Activated CD8-positive, alpha-beta memory T cell treated with anti-CD3 and anti-CD28 coated beads for 48 hours (primary cell): ENCODE data around the gene ERAP2.
"Not testable (repeated sequence)": the region's sequence is repeated elsewhere in the genome, so short reads cannot be mapped to it uniquely, and the experiment has no call there.

Experiments used
- DNase-seq, 3 experiments: peaks; one replicate each; pipeline ENCODE4 v3.0.0-alpha.2; 2020; ENCODE audit warnings: low read depth in 2 of 3, low spot score in 2 of 3

The ERAP2 gene

DNA sequence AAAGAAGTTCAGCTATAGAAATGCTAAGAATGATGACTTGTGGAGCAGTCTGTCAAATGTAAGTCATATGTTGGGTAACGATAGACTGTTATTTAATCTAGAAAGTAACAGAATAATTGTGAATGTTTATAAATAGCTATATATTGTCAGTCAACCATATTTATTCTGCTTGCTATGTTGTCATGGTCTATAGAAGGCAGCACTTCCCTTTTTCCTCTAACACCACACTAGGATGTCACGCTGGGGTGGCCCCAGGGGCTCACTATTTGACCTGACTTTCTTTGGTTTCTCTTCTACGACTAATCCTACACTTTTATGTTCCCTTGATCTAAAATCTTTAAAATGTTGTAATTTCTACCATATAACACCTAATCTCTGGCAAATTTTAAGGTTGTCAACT, 20.5 kb downstream of the ERAP2 start:
- no peak for DNase-seq

DNA sequence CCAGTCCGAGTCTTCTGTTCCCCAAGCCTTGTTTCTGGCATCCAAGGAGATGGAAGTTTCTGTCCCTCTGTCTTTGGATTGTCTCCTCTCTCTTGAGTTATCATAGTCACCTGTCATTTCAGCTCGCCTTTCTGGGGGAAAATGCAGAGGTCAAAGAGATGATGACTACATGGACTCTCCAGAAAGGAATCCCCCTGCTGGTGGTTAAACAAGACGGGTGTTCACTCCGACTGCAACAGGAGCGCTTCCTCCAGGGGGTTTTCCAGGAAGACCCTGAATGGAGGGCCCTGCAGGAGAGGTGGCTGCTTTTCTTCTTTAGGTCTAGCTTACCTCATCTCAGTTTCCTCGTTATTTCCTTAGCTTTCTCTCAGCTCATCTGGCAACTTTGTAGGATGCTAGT, 25.1 kb downstream of the ERAP2 start:
- no peak for DNase-seq

DNA sequence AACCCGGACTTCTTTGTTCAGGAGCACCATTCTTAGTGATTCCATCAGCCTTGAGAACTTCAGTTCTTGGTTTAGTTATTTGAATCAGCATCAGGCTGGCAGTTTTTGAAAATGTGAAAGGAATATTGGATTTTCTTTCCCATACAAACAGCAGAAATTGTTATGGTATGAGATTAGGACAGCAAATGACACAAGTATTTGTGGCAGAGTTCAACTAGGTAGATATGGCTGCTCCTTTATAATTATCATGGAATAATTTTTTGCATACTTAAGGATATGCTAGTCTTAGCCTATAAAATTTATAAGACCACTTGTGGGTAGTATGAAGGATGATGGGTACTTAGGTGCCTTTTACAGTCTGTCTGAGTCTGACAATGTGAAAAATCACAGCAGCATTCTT, 25.5 kb downstream of the ERAP2 start:
- DNase-seq, result no peak

DNA sequence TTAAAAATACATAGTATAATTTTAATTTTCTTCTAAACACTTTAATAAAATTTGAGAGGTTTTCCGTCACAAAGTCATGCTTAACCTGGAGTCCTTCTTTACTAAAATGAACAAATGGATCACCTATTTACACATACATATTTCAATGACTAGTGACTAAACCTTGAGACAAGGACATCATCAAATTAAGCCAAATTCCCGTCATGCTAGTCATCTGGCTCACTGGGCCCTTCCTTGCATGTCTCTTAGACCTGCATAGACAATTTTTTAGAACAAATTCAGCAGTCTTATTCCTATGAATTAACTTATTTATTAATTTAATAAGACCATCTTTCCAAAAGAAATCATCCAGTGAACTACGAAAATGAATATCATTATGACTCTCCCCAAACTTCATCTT, 26.6 kb downstream of the ERAP2 start:
- no peak for DNase-seq

DNA sequence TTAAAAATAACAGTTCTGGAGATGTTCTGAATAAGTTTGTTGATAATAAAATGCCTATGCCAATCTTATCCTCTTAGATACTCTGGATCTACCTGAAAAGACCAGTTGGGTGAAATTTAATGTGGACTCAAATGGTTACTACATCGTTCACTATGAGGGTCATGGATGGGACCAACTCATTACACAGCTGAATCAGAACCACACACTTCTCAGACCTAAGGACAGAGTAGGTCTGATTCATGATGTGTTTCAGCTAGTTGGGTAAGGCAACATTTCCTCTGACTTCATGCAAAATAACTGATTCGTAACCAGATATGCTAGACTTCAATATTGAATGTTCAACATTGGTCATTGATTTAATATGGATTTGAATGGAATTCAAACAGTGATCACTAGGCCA, 27.0 kb downstream of the ERAP2 start:
- no peak for DNase-seq

DNA sequence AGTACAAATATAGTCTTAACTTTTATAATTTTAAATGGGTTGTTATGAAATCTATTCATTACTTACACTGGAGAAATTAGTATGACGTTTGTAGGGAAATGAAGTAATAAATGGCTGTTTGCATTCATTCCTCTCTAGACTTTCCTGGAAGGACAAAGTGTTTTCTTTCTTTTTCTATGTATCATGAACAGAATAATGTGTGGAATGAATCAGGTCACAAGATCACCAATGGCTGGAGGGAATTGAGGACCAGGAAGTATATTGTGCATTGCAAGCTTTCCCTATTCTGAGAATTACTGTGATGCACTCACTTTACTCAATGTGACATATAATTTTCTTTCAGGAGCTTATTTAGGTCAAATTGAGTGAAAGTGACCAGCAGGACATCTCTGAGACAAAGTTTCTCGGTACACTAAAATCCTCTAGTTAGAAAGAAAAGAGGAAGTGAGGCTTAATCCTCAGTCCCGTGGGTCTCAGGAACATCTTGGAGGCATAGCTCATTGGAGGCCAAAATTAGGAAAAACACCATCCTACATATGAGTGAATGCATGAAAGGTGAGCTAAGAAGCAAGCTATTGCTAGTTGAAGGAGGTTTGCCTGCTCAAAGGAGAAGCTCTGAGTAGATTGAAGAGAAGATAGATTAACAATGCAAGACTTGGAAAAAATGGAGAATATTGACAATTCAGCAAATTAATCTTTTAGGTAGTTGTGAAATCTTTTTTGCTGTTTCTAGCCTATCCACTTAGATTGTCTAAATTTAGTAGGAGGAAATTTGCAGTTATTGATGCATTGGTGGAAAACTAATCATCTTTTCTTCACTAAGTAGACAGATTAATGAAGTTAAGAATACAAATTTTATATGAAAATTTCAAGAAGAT, 28.0 kb downstream of the ERAP2 start:
- no peak for DNase-seq

DNA sequence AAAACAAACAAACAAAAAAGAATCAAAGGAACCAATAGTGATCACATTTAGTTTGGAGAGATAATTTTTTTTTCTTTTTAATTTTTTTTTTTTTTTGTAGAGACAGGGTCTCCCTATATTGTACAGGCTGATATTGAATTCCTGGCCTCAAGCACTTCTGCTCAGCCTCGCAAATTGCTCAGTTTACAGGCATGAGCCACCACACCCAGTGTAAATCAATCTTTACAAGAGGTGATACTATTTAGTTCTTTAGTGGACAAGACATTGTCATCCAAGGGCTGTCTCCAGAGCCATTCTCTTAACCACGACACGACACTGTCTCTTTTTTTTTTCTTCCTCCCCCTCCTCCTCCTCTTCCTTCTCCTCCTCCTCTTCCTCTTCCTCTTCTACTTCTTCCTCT, 29.6 kb downstream of the ERAP2 start:
- DNase-seq, result no peak

DNA sequence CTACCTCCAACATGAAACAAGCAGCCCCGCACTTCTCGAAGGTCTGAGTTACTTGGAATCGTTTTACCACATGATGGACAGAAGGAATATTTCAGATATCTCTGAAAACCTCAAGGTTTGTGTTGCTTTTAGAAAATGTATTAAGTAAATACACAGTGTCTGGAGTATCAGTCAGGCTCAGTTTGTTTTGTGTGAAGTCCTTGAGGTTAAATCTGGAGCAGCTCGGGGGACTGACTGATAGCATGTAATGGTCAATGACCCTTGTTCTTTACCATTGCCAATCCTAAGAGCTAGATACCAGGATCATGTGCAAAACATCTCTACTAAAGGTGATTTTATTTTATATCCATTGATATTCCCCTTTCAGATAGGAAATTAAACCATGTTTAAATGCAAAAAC, 32.7 kb downstream of the ERAP2 start:
- DNase-seq, result no peak

DNA sequence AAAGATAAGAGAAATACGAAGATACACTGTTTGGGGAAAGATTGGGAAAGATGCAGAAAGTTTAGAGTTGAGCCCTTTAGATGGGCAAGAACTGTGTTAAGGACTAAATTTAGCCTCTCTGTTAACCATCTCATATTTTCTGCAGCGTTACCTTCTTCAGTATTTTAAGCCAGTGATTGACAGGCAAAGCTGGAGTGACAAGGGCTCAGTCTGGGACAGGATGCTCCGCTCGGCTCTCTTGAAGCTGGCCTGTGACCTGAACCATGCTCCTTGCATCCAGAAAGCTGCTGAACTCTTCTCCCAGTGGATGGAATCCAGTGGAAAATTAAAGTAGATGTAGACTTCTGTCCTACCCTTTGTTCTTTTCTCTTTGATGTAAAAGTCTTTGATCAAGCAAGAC, 33.1 kb downstream of the ERAP2 start:
- no peak for DNase-seq

- DNase-seq, result no peak
Measured at GRCh38 chr5:96911139-96911538, 34.8 kb downstream of the ERAP2 start.

GRCh38 chr5:96913233-96913632, 36.9 kb downstream of the ERAP2 start:
- no peak for DNase-seq

DNA sequence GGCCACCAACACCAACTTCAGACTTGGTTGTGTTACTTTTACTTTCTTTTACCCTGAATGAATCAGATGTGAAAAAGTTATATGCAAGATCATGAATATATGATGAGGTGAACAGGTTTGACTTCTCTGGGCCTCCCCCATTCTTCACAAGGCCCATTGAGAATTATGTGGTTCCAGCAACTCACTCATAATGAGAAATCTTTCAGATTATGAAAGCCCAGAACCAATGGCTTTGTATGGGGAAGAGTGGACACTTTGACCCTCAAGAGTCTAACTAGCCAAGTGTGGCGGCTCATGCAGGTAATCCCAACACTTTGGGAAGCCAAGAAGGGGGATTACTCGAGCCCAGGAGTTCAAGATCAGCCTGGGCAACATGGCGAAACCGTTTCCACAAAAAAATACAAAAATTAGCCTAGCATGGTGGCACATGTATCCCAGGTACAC, 43.5 kb downstream of the ERAP2 start:
- DNase-seq, result no peak

DNA sequence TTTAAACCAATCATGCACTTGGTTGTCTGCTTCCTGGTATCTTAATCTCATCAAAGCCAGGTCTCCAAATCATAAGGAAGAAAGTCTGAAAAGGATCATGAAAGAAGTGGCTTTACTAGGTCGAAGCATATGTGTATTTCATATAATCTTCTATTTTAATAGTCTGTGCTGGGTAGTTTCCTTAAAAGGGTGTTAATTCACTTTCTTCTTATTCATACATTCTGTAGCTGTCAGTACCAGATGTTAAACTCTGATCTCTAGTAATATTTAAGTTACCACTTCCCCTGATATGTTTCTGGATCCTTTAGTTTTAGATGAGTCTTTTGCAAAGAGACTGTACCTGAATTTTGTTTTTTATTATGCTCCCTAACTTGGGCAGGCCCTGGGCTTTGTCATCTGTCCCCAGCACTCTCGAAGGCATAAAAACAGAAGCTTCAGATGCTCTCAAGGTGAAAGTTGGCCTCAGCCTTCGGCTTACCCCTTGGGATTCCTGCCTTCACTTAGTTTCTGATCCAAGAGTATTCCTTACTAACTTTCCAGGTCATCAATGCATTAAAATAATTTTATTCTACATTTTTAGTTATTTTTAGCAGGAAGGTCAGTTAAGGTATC, 44.5 kb downstream of the ERAP2 start:
- no peak for DNase-seq

DNA sequence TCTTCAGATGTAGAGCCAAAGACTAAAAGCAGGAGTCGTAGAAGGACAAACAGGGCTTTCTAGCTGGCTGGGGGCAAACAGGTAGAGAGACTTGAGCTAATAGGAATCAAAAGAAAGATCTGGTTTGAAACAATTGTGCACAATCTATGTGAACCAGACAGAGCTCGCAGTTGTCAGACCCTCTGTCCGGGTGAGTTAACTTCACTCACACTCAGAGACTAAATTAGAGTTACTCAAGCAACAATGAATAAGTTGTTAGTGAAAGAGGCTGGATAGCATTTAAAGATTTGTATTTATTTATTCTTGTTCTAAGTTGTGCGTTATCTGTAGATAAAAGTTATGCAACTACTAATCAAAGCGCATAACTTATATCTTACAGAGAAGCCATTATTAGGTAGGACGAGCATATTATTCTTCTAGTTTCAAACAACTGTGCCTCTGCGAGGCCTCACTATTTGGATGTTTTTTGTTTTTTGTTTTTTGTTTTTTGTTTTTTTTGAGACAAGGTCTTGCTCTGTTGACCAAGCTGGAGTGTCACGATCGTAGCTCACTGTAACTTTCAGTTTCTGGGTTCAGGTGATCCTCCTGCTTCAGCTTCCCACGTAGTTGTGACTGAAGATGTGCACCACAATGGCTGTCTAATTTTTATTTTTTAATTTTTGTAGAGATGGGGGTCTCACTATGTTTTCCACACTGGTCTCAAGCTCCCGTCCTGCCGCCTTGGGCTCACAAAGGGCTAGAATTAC, 46.4 kb downstream of the ERAP2 start:
- no peak for DNase-seq

DNA sequence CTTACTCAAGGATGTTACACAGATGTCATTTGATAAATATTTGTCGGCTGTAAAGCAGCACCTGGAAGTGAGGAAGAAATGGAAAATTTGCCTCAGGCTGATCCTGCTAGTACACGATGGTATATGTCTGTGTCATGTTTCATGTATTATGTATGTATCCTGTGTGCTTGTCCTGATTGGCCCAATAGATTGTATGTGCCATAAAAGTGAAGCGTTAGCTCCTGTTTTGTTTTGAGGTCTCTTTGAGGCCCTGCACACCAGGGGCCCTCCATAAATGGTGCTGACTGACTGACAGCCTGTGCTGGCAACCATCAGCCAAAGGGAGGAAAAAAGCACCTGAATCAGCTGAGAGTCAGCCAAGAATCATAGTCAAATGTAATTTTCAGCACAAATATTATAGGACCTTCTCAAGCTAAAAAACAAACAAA, 47.7 kb downstream of the ERAP2 start:
- DNase-seq, result no peak

- no peak for DNase-seq
Measured at GRCh38 chr5:96926276-96926675, 50.0 kb downstream of the ERAP2 start.

- DNase-seq, result no peak
Measured at GRCh38 chr5:96927008-96927407, 50.7 kb downstream of the ERAP2 start.

GRCh38 chr5:96928931-96929708, 52.8 kb downstream of the ERAP2 start:
- no peak for DNase-seq

- no peak for DNase-seq
Measured at GRCh38 chr5:96930058-96930457, 53.8 kb downstream of the ERAP2 start.

- no peak for DNase-seq
Measured at GRCh38 chr5:96930589-96930988, 54.3 kb downstream of the ERAP2 start.

DNA sequence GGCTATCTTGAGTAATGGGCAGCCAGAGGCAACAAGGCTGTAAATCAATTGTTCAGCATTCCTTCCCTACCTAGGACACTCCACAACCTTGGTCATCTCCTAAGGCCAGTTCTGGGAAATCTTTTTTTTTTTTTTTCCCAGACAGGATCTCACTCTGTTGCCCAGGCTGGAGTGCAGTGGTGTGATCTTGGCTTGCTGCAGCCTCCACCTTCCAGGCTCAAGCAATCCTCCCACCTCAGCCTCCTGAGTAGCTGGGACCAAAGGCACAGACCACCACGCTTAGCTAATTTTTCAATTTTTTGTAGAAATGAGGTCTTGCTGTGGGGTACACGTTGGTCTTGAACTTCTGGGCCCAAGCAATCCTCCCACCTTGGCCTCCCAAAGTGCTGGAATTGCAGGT, 54.7 kb downstream of the ERAP2 start:
- not testable (repeated sequence) for DNase-seq
